Caki2 (cell line): Measurements from ENCODE around the gene KCTD1. TPM values are rescaled to one million over a fixed set of nuclear protein-coding genes. Genes with fewer than 3 reads are reported as not detected.

Source experiments
- DNase-seq: peaks from one replicate; pipeline ENCODE4 v3.0.0-alpha.2; 2015; ENCODE audit warnings: low read depth
- in situ Hi-C: cut with HindIII; loops from 2 replicates; pipeline ENCODE4 v1.10.0; 2016; ENCODE audit warnings: low sequenced_read_pairs, low pct_unique_long_range_greater_than_20kb, mixed read lengths
- total RNA-seq: library from RNA; depleted of rRNA; stranded (reverse); fragments of >200 nt; shearing (Covaris generic); gene quantifications from 2 replicates; pipeline ENCODE4 v1.2.3, GENCODE V29; 2014; ENCODE audit warnings: low replicate concordance

The KCTD1 gene
- total RNA-seq, 1 experiment from 2014 or later = 38.0 TPM

- in situ Hi-C loops = no loop called here
- DNase-seq = no peak
Observed at GRCh38 chr18:26495287-26495686, 53.1 kb downstream of the KCTD1 start.

DNA sequence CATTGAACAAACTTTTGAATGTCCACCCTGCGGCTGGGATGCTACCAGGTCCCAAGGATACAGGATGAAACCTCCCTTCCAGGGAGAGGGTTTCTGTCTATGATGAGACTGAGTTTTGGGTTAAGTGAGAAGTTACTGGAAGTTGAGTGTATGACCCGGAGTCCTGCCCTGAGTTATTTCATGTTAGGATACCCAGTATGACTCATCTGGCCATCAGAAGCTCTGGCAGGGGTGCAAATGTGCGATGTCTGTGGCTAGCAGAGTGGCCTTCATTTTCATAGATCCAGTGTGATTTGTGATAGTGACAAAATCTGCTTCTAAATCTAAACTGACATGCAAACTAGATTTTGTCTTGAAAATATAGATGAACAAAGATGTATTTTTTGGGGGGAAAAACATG lies 55.3 kb downstream of the KCTD1 start:
- DNase-seq = no peak
- in situ Hi-C loops = no loop called here

DNA sequence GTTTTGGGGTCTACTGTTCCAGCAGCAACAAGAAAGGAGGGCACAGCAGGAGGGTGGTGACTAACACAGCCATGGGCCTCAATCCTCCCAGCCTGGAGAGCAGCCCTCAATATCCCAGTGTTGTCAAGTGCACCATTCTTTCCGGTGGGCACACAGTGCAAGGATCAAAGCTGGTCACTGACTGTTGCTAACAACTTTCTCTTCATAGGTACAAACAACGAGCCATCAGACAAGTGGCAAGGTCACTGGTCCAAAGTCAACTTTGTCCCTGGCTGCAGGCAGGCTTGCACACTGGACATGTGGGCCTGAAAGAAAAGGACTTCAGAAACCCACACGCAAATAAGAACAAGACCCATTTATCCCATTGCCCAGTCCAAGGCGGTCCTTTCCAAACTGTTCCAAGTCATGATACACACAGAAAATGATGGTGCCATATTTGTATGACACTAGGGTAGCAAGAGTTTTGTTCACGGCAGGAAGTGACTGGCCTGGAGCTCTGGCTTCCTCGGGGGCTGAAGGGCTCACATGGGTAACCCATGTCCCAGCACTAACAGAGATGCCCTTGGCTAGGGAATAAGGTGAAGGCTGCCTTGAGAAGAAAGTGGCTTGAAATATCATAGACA lies 57.0 kb downstream of the KCTD1 start:
- in situ Hi-C loops = no loop called here

GRCh38 chr18:26489881-26490280 lies 58.5 kb downstream of the KCTD1 start:
- DNase-seq = no peak
- in situ Hi-C loops = no loop called here

More for the DNA sequence above, 57.0 kb downstream of the KCTD1 start:
- no peak for DNase-seq

GRCh38 chr18:26489191-26489590 lies 59.2 kb downstream of the KCTD1 start:
- in situ Hi-C loops = no loop called here
- no peak for DNase-seq

DNA sequence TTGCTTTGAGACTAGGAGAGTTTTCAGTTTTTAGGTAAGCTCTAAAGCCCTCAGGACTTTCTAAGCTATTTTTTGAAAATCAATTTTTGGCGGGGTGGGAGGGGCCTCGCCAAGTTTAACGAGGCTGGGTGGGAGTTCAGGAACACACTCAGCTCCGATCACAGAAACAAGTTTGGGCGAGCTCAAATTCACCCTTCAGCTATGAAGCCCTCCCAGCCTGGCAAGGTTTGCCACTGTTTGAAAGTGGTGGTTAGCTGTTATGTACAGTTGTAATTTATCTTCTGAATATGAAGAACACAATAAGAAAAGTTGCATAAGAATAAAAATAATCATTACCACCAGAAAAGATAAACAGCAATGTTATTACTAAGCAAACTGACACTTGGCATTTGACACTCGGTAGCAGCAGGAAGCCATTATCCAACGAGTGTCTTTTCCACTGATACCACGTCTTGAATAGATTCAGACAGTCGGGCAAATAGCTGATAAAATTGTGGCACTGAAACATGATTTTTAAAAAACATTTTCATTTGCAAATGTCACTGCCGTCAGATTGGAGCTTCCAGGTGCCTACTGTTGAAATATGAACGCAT lies 59.8 kb downstream of the KCTD1 start:
- in situ Hi-C loops = no loop called here
- no peak for DNase-seq

DNA sequence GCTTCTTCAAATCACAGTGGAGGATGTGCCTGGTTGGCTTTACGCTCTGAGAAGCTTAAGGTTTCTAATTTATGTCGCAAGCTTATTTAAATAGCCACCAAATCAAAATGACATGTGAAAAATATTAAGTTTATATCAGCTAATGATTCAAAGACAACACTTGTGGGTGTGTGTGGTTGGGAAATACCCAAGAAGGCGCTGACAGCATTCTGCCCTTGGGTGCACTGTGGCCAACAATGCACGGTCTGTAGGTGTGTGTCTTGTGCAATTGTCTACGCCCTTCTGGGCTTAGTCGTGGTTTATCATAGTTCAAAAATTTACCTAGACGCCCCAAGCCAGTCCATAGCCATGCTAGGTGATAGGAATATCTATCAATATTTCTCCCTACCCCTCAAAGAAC lies 60.9 kb downstream of the KCTD1 start:
- in situ Hi-C loops = no loop called here
- peak; percentile 59 for DNase-seq

- no peak for DNase-seq
- in situ Hi-C loops = no loop called here
Observed at GRCh38 chr18:26483633-26484032, 64.7 kb downstream of the KCTD1 start.

GRCh38 chr18:26482569-26482968 lies 65.8 kb downstream of the KCTD1 start:
- in situ Hi-C loops = no loop called here
- DNase-seq = peak; percentile 70

GRCh38 chr18:26480897-26481795 lies 67.2 kb downstream of the KCTD1 start:
- in situ Hi-C loops = no loop called here
- DNase-seq = peak; percentile 93

DNA sequence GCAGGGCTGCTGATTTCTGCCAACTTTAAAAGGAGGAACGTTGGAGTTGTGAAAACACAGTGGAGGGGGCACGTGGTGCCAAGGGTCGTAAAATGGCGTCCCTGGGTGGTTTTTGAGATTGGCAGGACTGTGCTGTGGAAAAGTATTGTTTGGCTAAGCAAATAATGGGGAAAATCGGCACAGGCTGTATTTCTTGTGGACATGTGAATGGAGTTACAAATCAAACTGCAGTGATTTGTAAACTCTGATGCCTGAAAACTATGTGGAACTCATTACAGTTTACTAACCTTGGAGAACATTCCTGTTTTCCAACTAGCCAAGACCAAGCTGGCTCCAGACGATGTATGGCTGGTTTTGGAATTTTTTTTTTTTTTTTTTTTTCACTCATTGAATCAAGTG lies 68.7 kb downstream of the KCTD1 start:
- in situ Hi-C loops = no loop called here
- DNase-seq = peak; percentile 49

GRCh38 chr18:26479065-26479680 lies 69.2 kb downstream of the KCTD1 start:
- in situ Hi-C loops = no loop called here
- no peak for DNase-seq

GRCh38 chr18:26477828-26478466 lies 70.4 kb downstream of the KCTD1 start:
- peak; percentile 31 for DNase-seq
- in situ Hi-C loops = no loop called here

- DNase-seq = no peak
- in situ Hi-C loops = no loop called here
Observed at GRCh38 chr18:26476697-26477096, 71.7 kb downstream of the KCTD1 start.

DNA sequence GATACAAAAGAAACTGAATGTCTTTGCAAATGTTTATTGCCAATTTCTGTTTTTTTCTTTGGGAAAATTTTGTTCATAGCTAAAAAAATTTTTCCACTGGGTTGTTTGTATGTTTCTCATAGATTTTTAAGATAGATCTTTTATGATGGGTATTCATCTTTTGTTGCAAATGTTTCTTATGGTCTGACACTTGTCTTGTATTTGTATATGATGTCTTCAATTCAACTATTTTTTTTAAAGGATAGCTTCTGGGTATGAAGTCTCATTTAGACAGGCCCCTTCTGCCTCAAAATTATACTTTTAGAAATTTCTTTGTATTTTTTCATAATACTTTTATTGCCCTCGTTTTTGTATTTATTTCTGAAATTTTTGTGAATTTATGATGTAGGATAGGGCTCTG lies 73.8 kb downstream of the KCTD1 start:
- no peak for DNase-seq
- in situ Hi-C loops = no loop called here

- no peak for DNase-seq
- in situ Hi-C loops = no loop called here
Observed at GRCh38 chr18:26473672-26474071, 74.7 kb downstream of the KCTD1 start.

- in situ Hi-C loops = no loop called here
- DNase-seq = no peak
Observed at GRCh38 chr18:26471826-26472225, 76.5 kb downstream of the KCTD1 start.

DNA sequence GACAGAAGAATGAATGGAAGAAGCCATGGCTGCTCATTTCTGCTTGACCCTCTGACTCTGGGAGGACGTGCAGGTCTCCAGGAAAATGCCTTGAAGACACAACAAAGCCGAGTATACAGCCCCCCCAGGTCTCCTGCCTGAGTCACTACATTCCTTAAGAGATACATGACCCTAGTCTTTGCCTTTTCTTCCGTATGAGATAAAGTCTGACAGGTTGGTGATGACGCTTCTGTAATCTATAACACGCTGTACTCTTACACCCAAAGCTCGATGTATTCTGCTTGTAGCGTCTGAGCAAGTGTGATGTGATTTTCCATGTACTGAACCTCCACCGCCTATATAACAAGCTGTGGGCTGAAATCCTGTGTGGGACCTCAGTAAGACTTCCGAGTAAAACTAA lies 77.3 kb downstream of the KCTD1 start:
- DNase-seq = peak; percentile 39
- in situ Hi-C loops = no loop called here
